Fibroblast of gingiva (primary cell): ENCODE data around the gene ZBTB2.

Experiments
- DNase-seq: peaks from one replicate; pipeline ENCODE4 v3.0.0-alpha.2; 2011; ENCODE audit warnings: low read depth

The ZBTB2 gene

DNA sequence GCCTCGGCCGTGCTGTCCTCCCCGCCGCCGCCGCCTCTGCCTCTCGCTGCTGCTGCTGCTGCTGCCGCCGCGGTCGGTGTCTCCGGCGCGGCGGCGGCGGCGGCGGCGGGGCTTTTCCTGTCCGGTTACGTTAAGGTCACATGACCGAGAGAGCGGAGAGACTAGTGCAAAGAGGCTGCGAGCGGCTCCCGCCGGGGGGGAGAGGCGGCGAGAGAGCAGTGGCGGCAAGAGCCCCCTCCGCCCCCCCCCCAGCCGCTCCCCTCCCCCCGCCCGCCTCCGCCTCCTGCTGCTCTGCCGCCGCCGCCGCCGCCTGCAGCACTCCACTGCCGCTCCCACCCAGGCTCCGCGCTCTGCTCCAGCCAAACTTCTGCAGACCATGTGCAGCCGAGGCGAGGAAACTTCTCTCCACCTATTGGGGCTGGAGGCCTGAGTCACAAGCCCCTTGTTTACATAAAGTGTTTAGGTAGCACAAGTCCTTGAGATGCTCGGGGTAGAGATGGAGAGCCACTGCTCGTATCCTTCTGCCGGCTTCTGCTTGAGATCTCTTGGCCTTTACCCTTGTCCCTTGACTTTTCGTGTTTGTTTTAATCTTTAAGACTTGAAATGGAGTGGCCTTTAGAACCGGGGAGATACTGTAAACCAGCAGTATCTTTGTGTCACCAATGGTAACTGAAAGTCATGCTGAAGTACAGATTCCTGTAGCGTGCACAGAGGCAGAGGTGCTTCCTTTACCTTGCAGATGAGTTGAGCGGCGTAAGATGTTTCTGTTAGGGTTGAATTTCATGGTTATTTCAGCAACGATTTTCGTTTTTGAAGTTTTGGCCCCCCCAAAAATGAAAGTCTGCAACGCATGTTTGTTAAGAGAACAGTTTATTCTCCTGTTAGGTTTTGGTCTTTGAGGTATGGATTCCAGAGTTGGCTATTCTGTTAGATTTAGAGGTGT is at the start of gene ZBTB2:
Gene ZBTB2 (minus strand): TSS at position 89 of the 943 bp plus-strand sequence. CDS start 17,922 bp downstream, outside the sequence.
- peak; percentile 64 for DNase-seq

GRCh38 chr6:151440930-151441329 is 49.6 kb upstream of the ZBTB2 start:
- DNase-seq = peak; percentile 47

DNA sequence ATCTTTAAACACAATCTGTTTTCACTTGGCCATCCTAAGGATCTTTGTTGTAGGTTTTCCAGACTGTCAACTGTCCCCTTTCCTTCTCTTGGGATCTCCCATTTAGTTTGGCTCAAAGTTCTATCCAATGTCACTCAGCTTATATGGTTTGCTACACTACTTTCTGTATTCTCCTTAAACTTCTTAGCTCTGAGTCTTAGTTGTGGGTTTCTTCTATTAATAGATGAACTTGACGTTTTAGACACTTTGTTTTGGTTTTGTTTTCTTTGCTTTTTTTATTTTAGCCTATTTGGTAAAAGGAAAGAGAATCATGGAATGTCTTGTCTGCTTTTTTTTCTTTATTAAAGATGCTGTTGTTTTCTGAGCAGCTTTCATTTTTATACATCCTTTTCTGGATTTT is 49.1 kb upstream of the ZBTB2 start:
- no peak for DNase-seq

DNA sequence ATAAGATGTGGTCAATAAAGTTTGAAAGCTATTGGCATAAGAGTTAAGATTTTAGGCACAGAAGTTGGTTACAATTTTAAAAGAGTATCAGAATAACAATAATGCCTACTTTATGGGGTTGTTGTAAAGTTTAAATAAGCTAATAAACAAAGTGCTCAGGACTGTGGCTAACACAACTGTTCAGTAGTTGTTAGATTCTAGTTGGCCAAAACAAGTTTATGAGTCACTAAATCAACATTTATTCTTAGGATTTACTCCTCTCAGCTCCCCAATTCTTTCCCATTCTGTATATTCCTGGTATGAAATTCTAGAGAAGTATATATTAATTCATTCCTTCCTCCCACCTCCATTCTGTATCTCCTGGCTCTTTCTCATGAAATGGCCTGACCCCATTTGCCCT is 46.0 kb upstream of the ZBTB2 start:
- DNase-seq = no peak

DNA sequence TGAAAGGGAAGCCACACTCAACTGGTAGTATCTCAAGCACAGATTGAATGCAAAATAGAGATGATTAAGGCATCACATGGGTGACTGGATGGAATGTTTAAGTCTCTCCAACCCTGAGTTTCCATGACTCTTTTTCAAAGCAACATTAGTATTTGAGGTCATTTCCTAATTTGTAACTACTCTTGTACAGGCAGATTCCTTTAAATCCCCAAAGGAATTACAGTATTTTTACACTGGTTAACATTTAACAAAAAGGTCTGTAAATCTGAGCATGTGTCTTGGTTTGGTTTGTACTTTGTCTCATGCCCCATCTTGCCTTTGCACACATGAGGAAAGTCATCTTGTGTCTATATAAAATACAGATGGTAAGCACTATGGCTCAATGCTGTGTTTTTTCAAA is 45.4 kb upstream of the ZBTB2 start:
- peak; percentile 95 for DNase-seq

DNA sequence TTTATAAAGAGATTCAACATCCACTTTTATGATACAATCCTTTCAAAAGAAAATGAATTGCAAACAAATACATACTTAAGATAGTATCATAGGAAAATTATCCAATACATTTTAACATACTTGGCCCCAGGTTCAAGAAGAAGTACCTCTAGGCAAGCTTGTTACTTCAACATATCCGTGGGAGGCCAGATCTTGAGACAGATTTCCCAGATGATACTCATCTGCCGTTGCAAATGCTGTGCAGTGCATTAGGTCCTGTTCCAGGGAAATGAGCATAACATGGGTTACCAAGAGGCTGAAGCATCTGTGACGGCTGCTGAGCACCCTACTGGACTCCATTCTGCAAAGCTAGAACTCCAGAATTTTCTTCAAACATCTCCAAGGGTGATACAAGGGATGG is 44.9 kb upstream of the ZBTB2 start:
- DNase-seq = peak; percentile 40

DNA sequence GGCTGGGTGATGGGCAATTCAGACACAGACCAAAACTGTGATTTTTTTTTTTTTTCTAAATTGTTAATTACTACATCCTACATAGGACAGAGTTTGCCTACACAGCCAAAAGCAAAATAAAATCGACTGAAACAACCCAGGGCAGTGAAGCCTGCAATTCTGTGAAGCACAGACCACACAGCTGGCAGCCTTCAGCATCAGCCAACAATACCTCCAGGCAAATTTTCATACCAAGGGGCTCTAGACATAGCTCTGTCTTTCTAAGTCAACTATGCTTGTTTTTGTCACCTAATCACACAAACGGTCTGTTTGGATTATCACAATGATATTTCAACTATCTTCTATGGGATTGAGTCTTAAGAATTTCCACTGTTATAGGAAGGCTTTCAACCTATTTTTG is 43.0 kb upstream of the ZBTB2 start:
- no peak for DNase-seq

GRCh38 chr6:151432651-151433050 is 41.3 kb upstream of the ZBTB2 start:
- DNase-seq = no peak

DNA sequence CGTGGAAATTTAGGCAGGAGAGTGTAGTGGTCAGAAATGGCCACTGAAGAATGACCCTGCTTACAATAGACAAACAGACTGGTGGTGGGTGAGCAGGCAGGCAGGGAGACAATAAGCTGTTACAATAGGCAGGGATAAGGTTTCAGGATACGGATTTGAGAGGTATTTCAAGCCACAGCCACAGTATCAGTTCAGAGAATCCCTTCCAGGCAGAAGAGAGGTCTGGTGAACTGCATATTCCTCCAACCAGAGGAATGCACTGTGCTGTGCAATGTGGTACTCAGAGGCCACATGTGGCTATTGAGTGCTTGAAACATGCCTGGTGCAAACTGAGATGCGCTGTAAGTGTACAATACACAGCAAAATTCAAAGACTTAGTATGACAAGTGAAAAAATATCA is 40.0 kb upstream of the ZBTB2 start:
- no peak for DNase-seq

GRCh38 chr6:151430886-151431285 is 39.5 kb upstream of the ZBTB2 start:
- DNase-seq = no peak

DNA sequence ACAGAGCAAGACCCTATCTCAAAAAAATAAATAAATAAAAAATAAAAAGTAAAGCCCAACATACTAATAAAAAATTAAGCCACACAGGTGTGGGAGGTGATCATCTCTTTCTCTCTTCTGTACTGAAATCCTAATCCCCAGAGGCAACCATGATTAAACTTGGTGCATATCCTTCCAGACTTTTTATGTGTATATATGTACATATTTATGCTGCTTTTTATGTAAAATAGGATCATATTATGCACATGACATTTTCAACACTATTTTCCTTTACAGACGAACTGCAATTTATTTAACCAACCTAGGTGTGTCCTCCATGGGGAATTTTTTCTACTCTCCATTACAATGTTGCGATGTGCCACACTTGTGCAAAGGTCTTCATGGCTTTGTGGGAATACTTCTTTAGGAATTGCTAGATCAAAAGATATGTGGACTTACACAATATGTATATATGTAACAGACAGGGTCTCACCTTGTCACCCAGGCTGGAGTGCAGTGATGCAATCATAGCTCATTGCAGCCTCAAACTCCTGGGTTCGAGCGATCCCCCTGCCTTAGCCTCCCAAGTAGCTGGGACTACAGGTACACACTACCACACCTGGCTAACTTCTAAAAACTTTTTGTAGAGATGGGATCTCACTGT is 36.9 kb upstream of the ZBTB2 start:
- no peak for DNase-seq

DNA sequence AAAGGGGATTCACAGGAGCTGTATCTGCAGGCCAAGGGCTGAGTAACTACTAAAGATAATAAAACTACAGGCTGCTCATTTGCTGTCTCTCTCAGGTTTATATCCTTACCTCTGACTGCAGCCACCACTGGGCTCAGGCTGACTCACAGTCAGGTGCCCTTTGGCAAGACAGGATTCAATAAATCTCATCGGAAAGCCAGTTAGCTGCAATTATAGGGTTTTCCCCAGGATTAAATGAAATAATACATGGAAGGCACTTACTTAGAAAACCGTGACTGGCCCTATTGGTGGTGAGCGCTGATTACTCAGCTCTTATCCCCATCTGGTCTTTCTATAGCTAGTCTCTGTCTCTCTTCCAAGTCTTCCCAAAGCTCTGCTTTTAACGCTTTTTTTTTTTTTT is 34.2 kb upstream of the ZBTB2 start:
- no peak for DNase-seq

DNA sequence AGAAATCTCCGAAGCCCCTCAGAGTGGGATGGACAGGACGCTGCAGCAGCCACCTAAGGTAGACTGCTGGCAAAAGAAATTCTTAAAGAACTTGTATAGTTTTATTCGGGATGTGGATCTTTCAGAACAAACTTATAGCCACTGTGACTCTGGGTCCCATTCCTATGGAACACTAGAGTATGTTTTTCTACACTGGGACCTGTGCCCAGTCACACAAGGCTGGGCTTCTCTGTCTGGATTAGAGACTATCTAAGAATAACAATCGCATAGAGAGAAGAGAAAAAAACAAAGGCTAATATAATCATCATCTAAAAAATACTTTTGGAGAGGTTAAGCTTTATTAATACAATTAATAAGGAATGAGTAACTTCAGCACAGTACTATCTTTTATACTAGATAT is 31.6 kb upstream of the ZBTB2 start:
- DNase-seq = no peak

GRCh38 chr6:151417477-151417876 is 26.1 kb upstream of the ZBTB2 start:
- no peak for DNase-seq

GRCh38 chr6:151414641-151415260 is 23.4 kb upstream of the ZBTB2 start:
- DNase-seq = no peak

- DNase-seq = no peak
Observed at GRCh38 chr6:151413372-151414145, 22.2 kb upstream of the ZBTB2 start.

- DNase-seq = no peak
Observed at GRCh38 chr6:151412909-151413308, 21.6 kb upstream of the ZBTB2 start.

DNA sequence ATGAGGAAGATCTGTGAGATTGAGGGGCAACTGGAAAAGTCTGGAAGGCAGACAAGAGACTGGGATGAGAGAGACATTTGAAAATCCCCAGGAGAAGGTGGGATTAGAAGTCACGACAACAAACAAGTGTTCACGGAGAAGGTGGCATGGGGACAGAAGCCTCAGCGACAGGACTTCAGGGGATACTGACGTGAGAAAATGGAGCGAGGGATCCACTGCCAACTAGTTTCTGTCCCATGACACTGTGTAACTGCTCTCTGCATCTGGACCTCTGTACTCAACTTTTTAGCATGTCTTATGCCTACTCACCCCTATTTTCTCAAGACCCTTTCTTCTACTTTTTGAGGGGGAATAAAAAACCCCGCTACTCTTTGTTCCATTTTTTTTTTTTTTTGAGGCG is 18.3 kb upstream of the ZBTB2 start:
- no peak for DNase-seq

- DNase-seq = no peak
Observed at GRCh38 chr6:151409260-151409659, 17.9 kb upstream of the ZBTB2 start.

DNA sequence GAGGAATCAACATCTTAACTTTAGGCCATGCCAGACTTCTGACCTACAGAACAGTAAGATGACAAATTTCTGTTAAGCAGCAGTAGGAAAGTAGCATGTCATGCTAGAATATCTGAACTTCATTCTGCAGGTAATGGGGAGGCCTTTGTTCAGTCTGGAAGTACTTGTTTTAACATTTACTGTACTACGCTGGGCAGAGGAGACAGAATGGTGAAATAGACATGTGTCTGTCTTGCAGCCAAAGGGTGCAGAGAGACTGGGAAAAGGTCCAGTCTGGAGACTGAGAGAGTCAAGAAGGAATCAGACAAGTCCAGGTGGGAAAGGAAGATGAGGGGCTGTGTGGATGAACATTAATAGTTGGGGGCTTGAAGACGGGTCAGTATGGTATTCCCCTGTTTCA is 17.5 kb upstream of the ZBTB2 start:
- DNase-seq = no peak

DNA sequence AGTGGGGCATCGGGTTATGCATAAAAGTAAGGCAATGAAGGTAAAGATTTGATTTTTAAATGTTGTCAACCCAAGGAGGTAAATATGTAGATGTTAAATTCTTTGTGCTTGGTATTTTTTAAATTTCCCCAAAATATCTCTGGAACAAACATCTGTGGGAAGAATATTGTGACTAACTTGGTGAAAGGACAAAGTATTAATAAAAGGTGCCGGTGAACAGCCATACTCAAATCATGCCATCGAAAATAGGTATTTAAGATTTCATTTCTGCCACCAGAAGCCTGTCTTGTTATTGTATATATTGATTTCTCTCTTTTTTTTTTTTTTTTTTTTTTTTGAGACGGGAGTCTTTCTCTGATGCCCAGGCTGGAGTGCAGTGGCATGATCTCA is 12.6 kb upstream of the ZBTB2 start:
- no peak for DNase-seq

- no peak for DNase-seq
Observed at GRCh38 chr6:151402228-151402627, 10.9 kb upstream of the ZBTB2 start.
